RPMI7951 (cell line): ENCODE results near the gene AMBP. TPM values are rescaled to one million over a fixed set of nuclear protein-coding genes. Genes with fewer than 3 reads are reported as not detected.

Experiments
- DNase-seq: peaks from one replicate; pipeline ENCODE4 v3.0.0-alpha.2; 2012; ENCODE audit warnings: low read depth
- total RNA-seq: library from RNA; depleted of rRNA; stranded (reverse); fragments of >200 nt; shearing (Covaris generic); gene quantifications from 2 replicates; pipeline ENCODE4 v1.2.3, GENCODE V29; 2014

Gene AMBP
- total RNA-seq, 1 experiment from 2014 or later, result 0.48 TPM

DNA sequence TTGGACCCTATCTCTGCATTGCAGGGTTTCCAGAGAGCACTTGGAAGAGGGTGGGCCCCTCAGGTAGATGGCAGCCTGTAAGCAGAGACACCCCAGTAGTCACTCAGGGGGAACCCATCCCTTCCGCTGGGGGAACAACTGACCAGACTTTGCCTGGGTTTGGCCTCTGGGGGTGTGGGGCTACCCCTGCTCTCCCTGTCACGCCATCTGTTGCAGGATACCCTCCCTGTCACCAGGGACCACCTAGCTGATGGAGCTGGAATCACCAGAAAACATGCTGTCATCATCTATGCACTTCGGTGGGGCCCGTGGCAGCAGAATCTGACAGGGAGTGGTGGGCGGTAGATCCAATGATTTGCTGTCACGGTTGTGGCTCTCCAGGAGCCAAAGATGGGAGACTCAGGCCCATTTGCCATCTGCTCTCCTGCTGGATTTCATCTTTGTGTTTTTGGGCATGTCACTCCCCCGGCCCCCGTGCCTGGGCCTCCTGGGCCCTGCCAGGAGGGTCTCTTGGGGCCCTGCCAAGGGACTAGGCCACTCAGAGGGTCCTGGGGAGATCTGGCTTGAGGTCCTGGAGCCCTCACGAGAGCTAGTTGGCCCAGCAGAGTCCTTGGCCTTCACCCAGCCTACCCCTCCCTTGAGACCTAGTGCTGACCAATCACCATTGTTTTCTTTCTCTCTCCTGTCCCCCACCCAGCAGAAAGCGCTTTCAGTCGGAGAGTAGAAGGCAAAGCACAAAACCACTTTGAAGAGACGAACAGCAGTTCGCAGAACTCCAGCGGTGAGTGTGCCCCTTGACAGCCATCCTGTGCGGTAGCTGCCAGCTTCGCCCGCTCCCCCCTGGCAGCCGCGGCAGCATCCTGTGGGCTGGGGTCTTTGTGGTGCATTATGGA is 45.9 kb downstream of the AMBP start:
- no peak for DNase-seq

DNA sequence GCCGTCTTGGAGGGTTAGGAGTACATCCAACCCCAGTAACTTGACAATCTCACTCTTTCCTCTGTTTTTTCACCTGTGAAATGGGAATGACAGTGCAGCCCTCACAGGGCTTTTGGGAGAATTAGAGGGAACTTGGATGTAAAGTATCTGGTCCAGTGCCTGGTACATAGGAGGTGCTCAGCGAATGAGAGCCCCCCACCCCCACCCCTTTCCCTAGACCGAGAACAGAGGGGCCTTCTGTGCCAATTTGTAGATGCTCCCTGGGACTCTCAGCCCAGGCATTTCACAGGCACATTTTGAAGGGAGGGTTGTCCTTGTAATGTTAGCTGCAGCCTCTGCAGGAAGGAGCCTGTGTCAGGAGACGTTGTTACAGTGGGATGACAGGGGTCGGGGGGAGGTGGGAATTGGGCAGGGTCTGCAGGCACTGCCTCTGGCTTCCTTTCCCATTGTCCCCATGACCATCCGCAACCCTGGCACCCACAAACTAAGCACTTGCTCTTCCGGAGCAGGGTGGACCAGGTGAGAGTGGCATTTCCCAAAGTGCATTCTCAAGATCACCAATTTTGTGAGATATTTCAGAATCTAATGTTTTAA is 47.0 kb downstream of the AMBP start:
- no peak for DNase-seq

DNA sequence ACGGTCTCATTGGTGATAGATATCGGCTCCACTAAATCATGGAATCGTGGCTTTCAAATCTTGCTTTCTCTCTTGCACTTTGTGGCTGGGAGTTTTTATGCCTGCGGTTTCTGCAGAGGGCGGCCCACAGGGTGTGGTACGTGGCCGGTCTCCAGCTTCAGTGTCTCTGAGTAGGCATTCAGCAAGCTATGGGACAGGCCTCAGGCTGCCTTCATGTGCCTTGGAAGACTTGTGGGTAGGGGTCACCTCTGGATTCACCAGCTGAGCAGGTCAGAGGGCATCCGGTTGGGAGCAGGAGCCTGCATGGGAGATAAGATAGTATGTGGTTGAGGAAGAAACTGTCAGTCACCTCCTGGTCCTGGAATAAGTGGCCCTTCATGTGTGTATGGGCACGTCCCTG is 47.7 kb downstream of the AMBP start:
- no peak for DNase-seq

DNA sequence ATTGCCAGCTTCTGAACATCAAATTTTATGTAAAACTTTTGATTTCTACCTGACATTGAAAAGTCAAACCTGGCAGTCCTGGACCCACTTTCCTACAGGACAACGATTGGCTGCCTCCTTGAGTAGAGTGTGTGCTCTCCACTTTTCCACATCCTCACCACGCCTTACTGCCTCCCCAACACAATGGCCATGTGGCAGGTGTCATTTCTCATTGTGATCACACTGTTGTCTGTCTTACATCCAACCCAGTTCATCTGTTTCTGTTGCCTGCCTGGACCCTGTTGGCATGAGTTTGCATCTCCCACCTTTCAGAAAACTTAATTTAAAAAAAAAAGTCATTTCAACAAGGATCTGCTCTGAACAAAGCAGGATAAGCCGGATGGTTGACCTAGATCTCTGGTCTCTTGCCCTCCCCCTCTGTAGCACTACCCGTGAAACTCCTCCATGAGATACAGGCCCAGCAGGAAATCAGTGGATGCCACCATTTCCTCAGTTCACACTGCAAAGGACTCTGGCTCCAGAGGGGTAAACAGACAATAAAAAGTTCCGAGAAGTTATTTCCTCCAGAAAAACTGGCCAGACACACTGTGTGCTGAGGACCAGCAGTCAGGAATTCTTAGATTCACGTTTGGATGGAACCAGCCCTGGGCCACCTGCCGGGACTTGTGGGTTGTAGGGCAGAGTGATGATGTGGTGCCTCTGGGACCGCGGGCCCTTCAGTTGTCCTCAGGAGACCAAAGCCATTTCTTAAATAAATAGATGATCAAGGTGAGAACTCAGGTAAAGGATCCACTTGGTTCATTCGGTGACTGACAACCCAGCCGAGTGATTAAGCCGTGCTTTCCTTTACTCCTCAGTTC is 48.6 kb downstream of the AMBP start:
- no peak for DNase-seq

DNA sequence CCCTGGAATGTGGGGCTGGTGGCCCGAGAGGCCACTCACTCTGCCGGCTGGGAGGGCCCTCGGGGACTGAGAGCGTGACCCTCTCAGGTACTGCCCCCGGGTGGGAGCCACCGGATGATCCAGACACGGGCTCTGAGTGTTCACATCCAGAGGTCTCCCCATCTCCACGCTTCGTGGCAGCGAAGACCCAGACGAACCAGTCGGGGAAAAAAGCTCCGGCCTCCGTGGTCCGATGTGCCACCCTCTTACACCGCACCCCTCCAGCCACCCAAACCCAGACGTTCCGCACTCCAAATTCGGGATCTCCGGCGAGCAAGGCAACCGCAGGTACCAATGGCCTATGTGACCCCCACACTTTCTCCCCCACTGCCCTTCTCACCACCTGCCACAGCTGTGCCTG is 49.5 kb downstream of the AMBP start:
- DNase-seq, result no peak

DNA sequence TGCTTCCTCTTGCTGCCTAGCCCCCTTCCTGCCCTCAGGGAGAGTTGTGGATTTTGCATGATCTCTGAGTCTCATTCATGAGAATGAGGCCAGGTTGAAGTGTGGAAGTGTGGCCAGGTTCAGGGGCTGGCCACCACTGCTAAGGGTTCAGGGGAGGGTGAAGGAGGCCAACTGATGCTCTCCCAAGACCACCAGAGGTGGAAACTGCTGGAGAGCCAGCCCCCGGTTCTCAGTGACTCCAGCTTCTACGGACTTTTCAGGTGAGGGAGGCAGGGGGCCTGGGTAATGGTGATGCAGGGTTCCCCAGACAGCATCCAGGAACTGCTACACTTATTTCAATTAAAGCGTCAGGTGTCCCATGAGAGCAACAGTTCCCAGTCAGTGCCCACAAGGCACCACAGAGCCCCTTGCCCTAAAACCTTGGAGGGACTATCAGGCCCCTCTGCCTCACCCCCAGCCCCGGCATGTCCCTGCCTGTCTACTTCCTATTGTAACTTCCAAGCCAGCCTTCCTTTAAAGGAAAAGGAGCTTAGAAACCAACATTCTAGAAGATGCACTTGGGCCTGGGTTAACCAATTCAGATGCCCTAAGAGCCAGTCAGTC is 50.1 kb downstream of the AMBP start:
- DNase-seq, result no peak

DNA sequence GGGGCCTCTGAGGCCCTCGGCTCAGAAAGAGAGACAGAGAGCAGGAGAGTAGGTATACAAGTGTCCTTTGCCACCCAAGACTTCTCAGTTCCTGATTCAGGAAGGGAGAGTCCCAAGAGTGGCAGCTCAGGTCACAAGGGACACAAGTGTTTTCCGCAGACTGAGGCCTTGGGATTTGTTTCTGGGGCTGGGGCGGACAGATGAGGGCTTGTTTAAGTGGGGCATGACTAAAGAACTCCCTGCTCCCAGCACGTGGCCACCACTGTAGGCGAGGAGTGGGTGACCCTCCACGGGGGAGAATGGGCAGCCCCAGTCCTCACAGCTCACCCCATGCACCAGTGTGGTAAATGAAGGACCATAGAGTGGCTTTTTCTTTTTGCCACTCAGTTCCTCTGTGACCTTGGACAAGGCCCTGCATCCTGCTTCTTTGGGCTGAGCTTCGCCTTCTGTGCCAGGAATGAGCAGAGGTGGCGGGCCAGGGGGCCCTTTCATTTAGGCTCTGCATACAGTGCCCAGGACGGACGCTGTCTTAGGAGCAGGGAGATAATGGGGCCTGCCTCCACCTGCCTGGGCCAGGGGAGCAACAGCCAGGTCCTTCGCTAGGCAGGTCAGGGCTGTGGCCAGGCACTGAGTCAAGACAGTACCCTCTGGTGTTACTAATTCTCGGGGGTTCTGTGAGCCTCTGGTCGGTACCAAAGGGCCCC is 50.8 kb downstream of the AMBP start:
- no peak for DNase-seq

DNA sequence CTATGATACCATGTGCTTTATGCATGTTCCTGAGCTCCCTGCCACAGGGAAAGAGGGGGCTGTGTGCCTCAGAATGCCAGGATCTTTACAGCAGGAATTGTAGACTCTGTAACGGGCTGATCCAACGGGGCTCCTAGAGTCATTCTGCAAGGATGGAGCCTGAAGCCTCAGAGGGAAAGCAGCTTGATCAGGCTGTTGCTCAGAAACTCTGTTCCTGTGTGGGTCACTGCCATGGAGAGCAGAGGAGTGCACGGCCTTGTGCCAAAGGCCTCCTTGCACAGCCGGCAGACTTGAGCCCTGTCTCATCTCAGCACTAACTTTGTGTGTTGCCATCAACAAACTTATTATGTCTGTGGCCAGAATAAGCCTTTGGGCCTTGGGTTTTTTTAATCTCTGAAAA is 51.8 kb downstream of the AMBP start:
- no peak for DNase-seq

DNA sequence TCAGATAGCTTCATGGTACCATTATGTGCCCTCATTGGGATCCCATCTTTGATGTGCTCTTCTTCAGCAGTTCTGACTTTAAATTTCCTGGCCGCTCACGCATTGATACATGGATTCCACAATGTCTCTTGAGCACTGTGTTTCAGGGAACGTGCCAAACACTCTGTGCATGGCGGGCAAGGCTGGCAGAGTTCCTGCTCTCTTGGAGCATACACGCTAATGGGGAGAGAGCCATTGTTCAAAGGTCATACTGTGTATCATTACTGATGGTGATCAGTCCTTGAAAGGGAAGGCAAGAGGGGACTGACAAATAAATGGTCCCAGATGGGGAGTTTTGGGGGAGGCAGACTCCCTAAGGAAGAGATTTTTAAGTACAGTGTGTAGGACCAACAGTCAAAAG is 52.3 kb downstream of the AMBP start:
- no peak for DNase-seq

DNA sequence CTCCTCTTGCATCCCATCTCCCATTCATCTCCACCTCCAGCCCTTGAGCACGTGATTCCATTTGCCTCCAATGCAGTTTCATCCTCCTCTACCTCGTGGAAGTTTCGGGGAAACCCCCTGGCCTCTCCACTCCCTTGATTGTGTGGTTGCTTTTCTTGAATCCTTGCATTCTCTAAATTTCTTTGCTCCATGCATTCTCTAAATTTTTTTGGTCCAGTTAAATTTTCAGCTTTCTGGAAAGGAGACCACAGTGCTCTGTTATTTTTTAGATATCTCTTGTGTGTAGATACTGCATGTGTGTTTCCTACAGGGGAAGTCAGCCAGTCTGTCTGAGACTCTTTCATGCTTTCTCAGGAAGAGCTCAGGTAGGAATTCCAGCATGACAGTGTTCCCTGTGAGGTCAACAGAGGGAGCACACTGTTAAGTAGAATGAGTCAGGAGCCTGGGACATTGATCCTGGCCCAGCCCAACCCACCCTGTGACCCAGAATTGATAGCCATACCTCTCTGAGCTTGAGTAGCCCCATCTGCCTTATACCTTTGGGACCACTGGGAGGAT is 52.8 kb downstream of the AMBP start:
- DNase-seq, result no peak

DNA sequence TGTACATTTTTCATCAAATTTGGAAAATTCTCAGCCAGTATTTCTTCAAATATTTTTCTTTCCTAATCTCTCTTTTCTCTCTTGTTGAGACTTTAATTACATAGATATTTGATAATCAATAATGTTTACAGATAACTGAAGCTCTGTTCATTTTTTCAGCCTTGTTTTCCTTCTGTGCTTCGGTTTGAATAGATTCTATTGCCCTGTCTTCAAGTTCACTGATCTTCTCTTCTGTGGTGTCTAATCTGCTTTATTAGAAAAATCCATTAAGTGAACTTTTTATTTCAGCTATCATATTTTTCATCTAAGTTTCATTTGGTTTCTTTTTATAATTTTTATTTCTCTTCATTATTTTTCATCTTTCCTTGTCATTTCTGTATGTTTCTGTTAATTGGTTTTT is 54.1 kb downstream of the AMBP start:
- no peak for DNase-seq

DNA sequence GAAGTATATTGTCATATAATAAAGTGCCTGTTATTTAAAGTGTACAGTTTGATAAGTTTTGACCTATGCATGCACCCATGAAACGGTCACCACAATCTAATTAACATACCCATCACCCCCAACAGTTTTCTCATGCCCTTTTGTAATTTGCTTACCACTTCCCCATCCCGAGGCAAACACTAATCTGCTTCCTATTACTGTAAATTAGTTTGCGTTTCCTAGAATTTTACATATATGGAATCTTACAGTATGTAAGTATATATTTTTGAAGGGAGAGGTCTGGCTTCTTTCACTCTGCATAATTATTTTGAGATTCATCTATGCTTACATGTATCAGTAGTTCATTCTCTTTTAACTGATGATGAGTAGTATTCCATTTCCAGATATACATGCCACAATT is 56.5 kb downstream of the AMBP start:
- no peak for DNase-seq

DNA sequence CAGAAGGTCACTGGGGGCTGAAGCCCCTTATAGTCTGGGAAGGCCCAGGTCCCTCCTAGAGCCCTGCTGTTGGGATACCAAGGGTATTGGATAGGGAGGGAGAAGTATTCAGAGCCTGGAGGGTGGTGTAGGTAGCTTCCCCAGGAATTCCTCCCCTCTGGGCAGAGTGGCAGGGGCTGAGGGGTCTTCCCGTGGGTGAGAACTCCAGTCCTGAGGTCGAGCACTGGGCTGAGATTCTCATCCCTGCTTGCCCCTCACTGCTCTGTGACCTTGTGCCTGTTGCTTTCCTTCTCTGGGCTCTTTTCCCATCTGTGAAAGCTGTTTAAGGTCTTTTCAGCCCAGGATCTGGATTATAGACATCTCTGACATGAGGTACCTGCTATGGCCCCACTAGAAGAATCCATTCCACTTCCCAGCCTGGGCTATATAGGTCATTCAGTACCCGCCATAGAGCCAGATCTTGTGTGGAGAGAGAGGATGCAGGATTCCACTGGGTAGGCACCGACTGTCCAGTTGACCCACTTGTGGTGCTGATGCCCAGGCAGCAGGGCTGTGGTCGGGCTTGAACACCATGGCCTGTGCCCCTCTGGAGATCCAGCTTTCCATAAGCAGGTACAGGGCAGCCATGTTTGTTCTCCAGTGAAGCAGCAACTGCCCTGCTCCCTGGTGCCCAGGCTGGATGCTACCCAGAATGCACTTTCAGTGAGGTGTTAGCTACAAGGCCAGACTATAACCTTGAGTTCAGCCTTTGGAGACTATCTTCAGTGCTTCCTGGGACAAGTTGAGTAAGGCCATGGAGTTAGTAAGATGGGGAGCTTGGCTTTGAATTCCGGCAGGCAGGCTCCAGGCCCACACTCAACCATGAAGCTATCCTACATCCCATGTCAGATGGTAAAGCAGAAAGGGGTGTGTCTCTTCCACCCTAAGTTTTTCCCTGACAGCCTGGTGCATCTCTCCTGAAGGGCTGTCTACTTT is 60.1 kb downstream of the AMBP start:
- no peak for DNase-seq

DNA sequence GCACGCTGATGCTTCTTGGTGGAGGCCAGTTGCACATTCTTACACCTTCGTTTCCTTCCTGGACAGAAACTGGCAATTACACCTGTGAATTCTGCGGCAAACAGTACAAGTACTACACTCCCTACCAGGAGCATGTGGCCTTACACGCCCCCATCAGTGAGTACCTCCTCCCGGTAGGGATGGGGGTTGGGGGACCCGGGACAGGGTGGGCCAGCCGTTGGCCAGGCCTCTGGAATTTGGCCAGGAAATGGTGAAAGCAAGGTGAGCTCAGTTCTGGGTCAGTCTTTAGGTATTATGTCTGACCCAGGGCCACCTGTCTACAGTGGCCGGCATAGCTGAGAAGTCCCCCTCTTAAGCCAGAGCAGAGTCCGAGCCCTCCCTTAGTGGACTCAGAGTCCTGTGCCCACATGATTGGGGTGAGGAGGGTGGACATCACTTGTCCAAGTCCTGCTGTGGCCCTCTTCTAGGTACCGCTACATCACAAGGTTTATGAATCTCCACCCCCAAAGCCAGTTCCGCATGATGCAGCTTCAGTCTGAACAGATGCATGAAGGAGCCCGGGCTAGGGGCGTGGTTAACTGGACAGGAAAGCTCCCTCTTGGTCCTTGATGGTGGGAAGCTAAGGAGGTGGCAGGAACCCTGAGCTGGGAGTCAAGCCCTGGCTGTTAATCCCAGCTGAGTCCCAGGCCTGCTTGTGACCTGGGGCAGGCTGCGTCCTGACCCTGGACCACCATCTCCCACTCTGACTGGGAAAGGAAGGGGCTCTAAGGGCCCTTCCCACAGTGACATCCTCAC is 61.3 kb downstream of the AMBP start:
- DNase-seq, result no peak

DNA sequence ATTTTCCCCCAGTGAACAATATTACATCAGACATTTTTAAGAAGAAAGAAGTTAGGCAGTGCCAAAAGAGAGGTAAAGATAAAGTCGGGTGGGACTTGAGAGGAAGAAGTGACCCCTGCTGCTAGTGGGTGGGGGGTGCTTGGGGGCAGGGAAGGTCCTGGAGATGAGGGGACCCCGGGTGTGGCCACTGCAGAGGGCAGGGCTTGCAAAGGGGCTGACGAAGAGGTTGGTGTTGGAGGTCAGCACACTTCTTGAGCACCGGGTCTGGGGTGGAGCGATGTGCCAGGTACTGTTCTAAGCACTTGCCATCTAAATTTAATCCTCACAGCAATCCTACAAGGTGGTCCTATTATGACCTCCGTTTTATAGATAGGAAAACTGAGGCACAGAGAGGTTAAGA is 62.0 kb downstream of the AMBP start:
- no peak for DNase-seq

DNA sequence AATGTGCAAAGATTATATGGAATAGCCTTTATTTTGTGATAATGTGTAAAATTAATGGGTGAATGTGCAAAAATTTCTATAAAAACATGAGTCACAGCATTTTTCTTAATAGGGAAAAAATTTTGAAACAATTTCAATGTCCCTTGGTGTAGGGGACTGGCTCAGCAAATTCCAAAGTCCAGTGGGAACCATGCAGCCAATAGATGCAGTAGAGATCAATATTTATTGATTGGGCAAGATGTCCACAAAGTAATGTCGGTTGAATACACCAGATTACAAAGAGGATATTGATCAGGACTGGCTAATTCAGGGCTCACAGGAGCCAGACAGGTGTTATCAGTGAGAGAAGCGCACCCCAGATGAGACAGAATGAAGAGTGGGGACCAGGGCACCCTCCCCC is 62.5 kb downstream of the AMBP start:
- no peak for DNase-seq

DNA sequence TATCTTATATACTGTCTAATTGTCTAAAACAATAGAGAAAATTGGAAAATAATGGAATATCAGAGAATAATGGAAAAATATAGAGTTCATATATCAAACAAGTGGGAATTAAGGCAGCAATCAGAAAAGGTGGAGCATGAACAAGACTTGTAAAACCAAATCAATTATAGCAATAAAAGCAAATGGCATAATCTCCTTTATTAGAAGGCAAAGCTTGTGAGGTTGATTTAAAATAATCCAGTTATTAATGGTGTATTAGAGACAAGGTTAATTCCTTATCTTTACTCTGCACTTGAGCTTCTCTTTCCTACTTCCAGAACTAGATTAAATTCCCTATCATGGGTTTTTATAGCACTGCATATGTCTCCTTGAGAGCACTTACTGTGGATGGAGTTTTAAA is 64.1 kb downstream of the AMBP start:
- no peak for DNase-seq

DNA sequence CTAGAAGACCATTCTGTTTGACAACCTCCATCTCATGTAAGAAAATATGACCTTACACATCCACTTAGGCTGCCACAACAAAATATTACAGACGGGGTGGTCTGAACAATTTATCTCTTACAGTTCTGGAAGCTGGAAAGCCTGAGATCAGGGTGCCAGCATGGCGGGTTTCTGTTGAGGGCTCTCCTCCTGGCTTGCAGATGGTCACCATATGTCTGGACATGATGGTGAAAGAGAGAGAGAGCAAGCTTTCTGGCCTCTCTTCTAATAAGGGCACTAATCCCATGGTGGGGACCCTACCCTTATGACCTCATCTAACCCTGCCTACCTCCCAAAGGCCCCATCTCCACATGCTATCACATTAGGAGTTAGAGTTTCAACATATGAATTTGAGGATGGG is 66.0 kb downstream of the AMBP start:
- DNase-seq, result no peak

DNA sequence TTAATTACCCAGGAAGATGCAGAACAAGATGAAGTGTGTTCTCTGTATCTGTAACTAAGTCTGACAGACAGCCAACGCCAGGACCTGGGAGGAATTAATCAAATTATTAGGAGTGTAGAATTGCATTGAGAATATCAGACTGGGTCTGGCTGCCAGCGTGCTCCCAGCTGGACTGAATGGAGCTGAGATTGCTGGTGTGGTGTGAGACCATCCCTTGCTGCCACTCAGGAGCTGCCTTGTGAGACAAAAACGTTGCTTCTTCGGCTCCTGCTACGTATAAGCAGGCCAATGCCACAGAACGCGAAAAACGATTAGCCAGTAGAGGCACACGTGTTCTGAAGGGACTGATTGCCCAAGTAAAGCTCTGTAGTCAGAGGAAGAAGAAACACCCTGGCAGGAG is 66.8 kb downstream of the AMBP start:
- DNase-seq, result no peak
